HepG2 (cell line): ENCODE results near the gene PGAP1. TPM values are rescaled to one million over a fixed set of nuclear protein-coding genes. Genes with fewer than 3 reads are reported as not detected.

Experiments used
- ARNT ChIP-seq: fragments of 450-650 bp; IDR thresholded peaks from 2 replicates; pipeline ENCODE4 v1.6.1; 2017
- CREM ChIP-seq, 2 experiments: sonication (generic) in 1 of 2; formaldehyde crosslinking in 1 of 2; IDR thresholded peaks; 2 replicates each; pipeline versions ENCODE4 v1.4.0 to v1.6.1; 2016 to 2020; ENCODE audit warnings: antibody characterized with exemption in 1 of 2, mild to moderate bottlenecking in 1 of 2, missing genetic modification reagents in 1 of 2
- DNMT1 ChIP-seq: sonication (generic); formaldehyde crosslinking; IDR thresholded peaks from 2 replicates; pipeline ENCODE4 v1.5.1; 2020; ENCODE audit warnings: mild to moderate bottlenecking, missing genetic modification reagents
- EEA1 ChIP-seq: sonication (generic); formaldehyde crosslinking; IDR thresholded peaks from 2 replicates; pipeline ENCODE4 v1.5.1; 2020; ENCODE audit warnings: mild to moderate bottlenecking, missing genetic modification reagents, borderline replicate concordance
- JARID2 ChIP-seq: sonication (generic); formaldehyde crosslinking; IDR thresholded peaks from 2 replicates; pipeline ENCODE4 v1.8.1; 2023; ENCODE audit warnings: missing genetic modification reagents, inconsistent platforms; ENCODE audit not compliant: insufficient replicate concordance
- MLLT10 ChIP-seq: sonication (generic); formaldehyde crosslinking; IDR thresholded peaks from 2 replicates; pipeline ENCODE4 v1.4.0; 2020; ENCODE audit warnings: missing genetic modification reagents
- NR2F2 ChIP-seq: IDR thresholded peaks from 2 replicates; pipeline ENCODE4 v1.6.1; 2012; ENCODE audit warnings: low read depth, inconsistent platforms, borderline replicate concordance
- SKI ChIP-seq: fragments of 450-650 bp; IDR thresholded peaks from one replicate; pipeline ENCODE4 v1.6.1; 2018; ENCODE audit warnings: mild to moderate bottlenecking; ENCODE audit not compliant: partially characterized antibody
- ZC3H13 ChIP-seq: sonication (generic); formaldehyde crosslinking; IDR thresholded peaks from 2 replicates; pipeline ENCODE4 v1.8.1; 2023; ENCODE audit warnings: mild to moderate bottlenecking, missing genetic modification reagents, moderate library complexity
- ZNF207 ChIP-seq: fragments of 450-650 bp; IDR thresholded peaks from 2 replicates; pipeline ENCODE4 v1.6.1; 2016; ENCODE audit warnings: antibody characterized with exemption, borderline replicate concordance
- ZNF337 ChIP-seq: sonication (generic); formaldehyde crosslinking; IDR thresholded peaks from 2 replicates; pipeline ENCODE4 v1.5.1; 2020; ENCODE audit warnings: missing genetic modification reagents, low read depth, mild to moderate bottlenecking, borderline replicate concordance
- ZNF33B ChIP-seq: sonication (generic); formaldehyde crosslinking; IDR thresholded peaks from 2 replicates; pipeline ENCODE4 v1.5.1; 2020; ENCODE audit warnings: mild to moderate bottlenecking, missing genetic modification reagents
- ZNF530 ChIP-seq: sonication (generic); formaldehyde crosslinking; IDR thresholded peaks from 2 replicates; pipeline ENCODE4 v1.5.0; 2020; ENCODE audit warnings: low read depth, mild to moderate bottlenecking, missing genetic modification reagents
- ZNF557 ChIP-seq: sonication (generic); formaldehyde crosslinking; IDR thresholded peaks from 2 replicates; pipeline ENCODE4 v1.4.0; 2020; ENCODE audit warnings: missing genetic modification reagents
- polyA plus RNA-seq, 8 experiments: library from polyadenylated mRNA; depleted of rRNA in 3 of 8; stranded (reverse) in 7 of 8; unstranded in 1 of 8; fragments of >200 nt; fragmentation: Illumina TruSeq in 4 of 8; extraction: Trizol in 4 of 8; gene quantifications; 2 replicates each; pipeline versions ENCODE4 v1.2.1 to v1.2.3, GENCODE V29; 2011 to 2016; ENCODE audit warnings: low read depth in 4 of 8, missing spikeins in 1 of 8, mixed read lengths in 1 of 8; ENCODE audit not compliant: insufficient read depth in 1 of 8
- total RNA-seq, 5 experiments: library from RNA; depleted of rRNA; stranded (reverse); fragments of >200 nt; fragmentation: Illumina TruSeq; extraction: Trizol; gene quantifications; 2 replicates each; pipeline ENCODE4 v1.2.3, GENCODE V29; 2016; ENCODE audit warnings: low read depth in 1 of 5
- TF ChIP-seq, protein P1 (sequence below): IDR thresholded peaks from 2 replicates; pipeline ENCODE4 v1.6.1; 2016
- TF ChIP-seq, protein P2 (sequence below): conservative IDR thresholded peaks from 2 replicates; pipeline ENCODE4 v1.6.1; 2018; ENCODE audit warnings: missing genetic modification reagents
- TF ChIP-seq, protein P3 (sequence below): sonication (generic); formaldehyde crosslinking; conservative IDR thresholded peaks from 2 replicates; pipeline ENCODE4 v1.4.0; 2020; ENCODE audit warnings: mild to moderate bottlenecking, missing genetic modification reagents, moderate library complexity
- TF ChIP-seq, protein P4 (sequence below): sonication (generic); formaldehyde crosslinking; IDR thresholded peaks from 2 replicates; pipeline ENCODE4 v1.4.0; 2020; ENCODE audit warnings: mild to moderate bottlenecking, missing genetic modification reagents
- TF ChIP-seq, protein P5 (sequence below): IDR thresholded peaks from 2 replicates; pipeline ENCODE4 v1.6.1; 2016
- TF ChIP-seq, protein P6 (sequence below): sonication (generic); formaldehyde crosslinking; IDR thresholded peaks from 2 replicates; pipeline ENCODE4 v1.4.0; 2020; ENCODE audit warnings: mild to moderate bottlenecking, missing genetic modification reagents

PGAP1 gene
- total and polyA plus RNA-seq, 2 of the 13 experiments (the other 11 are each of a cell fraction or from before 2014, with no cell fraction given): 4.1 to 6.4 TPM

DNA sequence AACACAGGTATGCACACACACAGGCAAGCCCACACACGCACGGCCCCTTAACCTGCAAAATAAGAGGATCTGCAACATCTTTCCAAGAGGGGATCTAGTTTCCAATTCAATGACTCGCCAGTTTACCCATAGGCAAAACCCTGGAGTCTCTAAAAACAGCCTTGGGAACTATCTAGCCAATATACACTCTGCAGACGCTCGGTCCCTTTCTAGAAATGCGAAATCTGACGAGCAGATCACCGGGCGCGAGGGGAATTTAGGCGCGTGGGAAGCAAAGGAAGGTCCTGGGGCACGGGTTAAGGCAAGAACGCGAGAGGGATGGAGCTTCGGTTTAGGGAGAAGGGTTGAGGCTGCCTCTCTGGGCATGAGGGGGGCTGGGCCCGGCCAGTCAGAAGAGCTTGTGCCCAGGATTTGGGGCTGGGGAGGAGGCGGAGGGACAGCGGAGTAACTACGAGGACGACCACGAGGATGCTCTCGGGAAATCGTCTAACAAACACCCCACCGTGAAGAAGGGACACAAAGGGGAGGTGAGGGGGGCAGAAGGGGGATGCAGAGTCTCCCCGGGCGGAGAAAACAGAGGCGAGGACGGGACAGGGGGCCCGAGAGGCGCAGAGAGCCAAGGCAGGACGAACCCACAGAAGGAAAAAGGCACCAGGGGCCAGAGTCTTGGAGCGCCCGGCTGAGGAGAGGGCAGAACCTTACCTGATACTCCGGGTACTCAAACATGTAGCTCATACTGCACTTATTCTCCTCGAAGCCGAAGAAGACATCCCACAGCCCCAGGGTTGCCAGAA, 542 bp downstream of the PGAP1 start (continued):
- TF ChIP-seq CREM (IDR thresholded peaks at IDR 0.05) (no peak), CREM (CRISPR knock-in tag; IDR thresholded peaks at IDR 0.05) (no peak), JARID2 (CRISPR knock-in tag) (no peak), MLLT10 (CRISPR knock-in tag) (no peak), ZC3H13 (CRISPR knock-in tag) (no peak), DNMT1 (CRISPR knock-in tag) (no peak), ARNT (no peak), NR2F2 (no peak), EEA1 (CRISPR knock-in tag) (no peak), ZNF557 (CRISPR knock-in tag) (no peak), ZNF530 (CRISPR knock-in tag) (no peak), ZNF207 (no peak), SKI (no peak), ZNF337 (no peak), ZNF33B (CRISPR knock-in tag) (no peak)
- TF ChIP-seq, protein P1, sequence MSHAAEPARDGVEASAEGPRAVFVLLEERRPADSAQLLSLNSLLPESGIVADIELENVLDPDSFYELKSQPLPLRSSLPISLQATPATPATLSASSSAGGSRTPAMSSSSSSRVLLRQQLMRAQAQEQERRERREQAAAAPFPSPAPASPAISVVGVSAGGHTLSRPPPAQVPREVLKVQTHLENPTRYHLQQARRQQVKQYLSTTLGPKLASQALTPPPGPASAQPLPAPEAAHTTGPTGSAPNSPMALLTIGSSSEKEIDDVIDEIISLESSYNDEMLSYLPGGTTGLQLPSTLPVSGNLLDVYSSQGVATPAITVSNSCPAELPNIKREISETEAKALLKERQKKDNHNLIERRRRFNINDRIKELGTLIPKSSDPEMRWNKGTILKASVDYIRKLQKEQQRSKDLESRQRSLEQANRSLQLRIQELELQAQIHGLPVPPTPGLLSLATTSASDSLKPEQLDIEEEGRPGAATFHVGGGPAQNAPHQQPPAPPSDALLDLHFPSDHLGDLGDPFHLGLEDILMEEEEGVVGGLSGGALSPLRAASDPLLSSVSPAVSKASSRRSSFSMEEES (CRISPR knock-in tag): no peak
- TF ChIP-seq, protein P2, sequence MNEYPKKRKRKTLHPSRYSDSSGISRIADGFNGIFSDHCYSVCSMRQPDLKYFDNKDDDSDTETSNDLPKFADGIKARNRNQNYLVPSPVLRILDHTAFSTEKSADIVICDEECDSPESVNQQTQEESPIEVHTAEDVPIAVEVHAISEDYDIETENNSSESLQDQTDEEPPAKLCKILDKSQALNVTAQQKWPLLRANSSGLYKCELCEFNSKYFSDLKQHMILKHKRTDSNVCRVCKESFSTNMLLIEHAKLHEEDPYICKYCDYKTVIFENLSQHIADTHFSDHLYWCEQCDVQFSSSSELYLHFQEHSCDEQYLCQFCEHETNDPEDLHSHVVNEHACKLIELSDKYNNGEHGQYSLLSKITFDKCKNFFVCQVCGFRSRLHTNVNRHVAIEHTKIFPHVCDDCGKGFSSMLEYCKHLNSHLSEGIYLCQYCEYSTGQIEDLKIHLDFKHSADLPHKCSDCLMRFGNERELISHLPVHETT (CRISPR knock-in tag): no peak
- TF ChIP-seq, protein P3, sequence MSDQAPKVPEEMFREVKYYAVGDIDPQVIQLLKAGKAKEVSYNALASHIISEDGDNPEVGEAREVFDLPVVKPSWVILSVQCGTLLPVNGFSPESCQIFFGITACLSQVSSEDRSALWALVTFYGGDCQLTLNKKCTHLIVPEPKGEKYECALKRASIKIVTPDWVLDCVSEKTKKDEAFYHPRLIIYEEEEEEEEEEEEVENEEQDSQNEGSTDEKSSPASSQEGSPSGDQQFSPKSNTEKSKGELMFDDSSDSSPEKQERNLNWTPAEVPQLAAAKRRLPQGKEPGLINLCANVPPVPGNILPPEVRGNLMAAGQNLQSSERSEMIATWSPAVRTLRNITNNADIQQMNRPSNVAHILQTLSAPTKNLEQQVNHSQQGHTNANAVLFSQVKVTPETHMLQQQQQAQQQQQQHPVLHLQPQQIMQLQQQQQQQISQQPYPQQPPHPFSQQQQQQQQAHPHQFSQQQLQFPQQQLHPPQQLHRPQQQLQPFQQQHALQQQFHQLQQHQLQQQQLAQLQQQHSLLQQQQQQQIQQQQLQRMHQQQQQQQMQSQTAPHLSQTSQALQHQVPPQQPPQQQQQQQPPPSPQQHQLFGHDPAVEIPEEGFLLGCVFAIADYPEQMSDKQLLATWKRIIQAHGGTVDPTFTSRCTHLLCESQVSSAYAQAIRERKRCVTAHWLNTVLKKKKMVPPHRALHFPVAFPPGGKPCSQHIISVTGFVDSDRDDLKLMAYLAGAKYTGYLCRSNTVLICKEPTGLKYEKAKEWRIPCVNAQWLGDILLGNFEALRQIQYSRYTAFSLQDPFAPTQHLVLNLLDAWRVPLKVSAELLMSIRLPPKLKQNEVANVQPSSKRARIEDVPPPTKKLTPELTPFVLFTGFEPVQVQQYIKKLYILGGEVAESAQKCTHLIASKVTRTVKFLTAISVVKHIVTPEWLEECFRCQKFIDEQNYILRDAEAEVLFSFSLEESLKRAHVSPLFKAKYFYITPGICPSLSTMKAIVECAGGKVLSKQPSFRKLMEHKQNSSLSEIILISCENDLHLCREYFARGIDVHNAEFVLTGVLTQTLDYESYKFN (CRISPR knock-in tag): no peak
- TF ChIP-seq, protein P4, sequence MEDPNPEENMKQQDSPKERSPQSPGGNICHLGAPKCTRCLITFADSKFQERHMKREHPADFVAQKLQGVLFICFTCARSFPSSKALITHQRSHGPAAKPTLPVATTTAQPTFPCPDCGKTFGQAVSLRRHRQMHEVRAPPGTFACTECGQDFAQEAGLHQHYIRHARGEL (CRISPR knock-in tag): no peak
- TF ChIP-seq, protein P5, sequence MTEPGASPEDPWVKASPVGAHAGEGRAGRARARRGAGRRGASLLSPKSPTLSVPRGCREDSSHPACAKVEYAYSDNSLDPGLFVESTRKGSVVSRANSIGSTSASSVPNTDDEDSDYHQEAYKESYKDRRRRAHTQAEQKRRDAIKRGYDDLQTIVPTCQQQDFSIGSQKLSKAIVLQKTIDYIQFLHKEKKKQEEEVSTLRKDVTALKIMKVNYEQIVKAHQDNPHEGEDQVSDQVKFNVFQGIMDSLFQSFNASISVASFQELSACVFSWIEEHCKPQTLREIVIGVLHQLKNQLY (CRISPR knock-in tag): no peak
- TF ChIP-seq, protein P6, sequence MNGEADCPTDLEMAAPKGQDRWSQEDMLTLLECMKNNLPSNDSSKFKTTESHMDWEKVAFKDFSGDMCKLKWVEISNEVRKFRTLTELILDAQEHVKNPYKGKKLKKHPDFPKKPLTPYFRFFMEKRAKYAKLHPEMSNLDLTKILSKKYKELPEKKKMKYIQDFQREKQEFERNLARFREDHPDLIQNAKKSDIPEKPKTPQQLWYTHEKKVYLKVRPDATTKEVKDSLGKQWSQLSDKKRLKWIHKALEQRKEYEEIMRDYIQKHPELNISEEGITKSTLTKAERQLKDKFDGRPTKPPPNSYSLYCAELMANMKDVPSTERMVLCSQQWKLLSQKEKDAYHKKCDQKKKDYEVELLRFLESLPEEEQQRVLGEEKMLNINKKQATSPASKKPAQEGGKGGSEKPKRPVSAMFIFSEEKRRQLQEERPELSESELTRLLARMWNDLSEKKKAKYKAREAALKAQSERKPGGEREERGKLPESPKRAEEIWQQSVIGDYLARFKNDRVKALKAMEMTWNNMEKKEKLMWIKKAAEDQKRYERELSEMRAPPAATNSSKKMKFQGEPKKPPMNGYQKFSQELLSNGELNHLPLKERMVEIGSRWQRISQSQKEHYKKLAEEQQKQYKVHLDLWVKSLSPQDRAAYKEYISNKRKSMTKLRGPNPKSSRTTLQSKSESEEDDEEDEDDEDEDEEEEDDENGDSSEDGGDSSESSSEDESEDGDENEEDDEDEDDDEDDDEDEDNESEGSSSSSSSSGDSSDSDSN (CRISPR knock-in tag): no peak
